ENCODE data around the gene TMED4. TPM values are rescaled to one million over a fixed set of nuclear protein-coding genes. Genes with fewer than 3 reads are reported as not detected.
A peak's percentile ranks its signal among the peaks of the same experiment; 100 is the strongest.

The TMED4 gene
- total and polyA plus RNA-seq, 2 of the 13 experiments (the other 11 are each of a cell fraction or from before 2014, with no cell fraction given): 81.4 to 109 TPM

DNA sequence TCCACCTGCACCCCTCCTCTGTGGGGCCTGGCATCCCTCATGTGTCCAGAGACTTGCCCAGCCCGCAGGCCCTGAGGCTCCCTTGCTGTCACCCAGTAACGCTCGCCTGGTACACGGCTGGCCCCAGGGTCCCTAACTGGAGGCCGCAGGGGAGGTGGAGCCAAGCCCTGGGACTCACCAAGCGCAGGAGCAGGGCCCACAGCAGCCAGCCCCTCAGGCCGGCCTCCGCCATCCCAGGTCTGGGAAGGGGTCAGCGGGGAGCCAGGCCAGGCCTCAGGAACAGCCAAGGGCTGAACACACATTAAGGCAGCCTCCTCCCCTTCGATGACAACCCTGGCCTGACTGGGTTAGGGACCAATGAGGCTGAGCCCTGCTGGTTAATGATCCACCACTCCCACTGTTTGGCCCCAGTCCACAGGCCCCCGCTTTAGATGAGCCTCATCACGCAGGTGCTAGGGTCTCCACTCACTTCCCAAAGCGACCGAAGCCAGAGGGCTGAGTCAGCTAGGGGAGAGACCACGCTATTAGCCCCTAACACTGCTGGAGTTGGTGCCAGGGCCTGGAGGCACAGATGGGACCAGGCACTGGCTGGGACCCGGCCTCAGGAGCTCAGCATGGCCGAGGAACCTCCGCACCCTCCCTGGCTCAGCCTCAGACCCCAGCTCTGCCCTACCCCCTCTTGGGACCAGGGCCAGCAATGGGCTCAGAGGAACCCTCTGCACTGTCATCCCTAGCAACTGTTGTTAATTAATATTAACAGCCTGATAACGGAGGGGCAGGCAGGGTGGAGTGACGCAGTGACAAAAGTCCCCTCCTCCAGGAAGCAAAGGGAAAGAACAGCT lies 40.8 kb downstream of the TMED4 start, which contains the start of gene NPC1L1 (continued):
- TF ChIP-seq ZNF34 (CRISPR knock-in tag; IDR thresholded peaks at IDR 0.05; ENCODE audit: borderline replicate concordance) (no peak; the same call in 1 of the 2 replicates), ATM (IDR thresholded peaks at IDR 0.05; ENCODE audit: borderline replicate concordance) (no peak), RBFOX2 (IDR thresholded peaks at IDR 0.05; ENCODE audit: low read depth, low read length) (peak; percentile 86), HMG20A (CRISPR knock-in tag; IDR thresholded peaks at IDR 0.05; ENCODE audit: borderline replicate concordance) (no peak), NONO (IDR thresholded peaks at IDR 0.05) (no peak), NONO (CRISPR knock-in tag; conservative IDR thresholded peaks at IDR 0.05) (peak; percentile 88), ZNF432 (CRISPR knock-in tag; IDR thresholded peaks at IDR 0.05; ENCODE audit: borderline replicate concordance) (no peak), ARID2 (CRISPR knock-in tag; IDR thresholded peaks at IDR 0.05; ENCODE audit: borderline replicate concordance) (no peak), ZNF343 (CRISPR knock-in tag; IDR thresholded peaks at IDR 0.05) (peak; percentile 76; the same call in 1 of the 2 replicates), NCOA2 (CRISPR knock-in tag; IDR thresholded peaks at IDR 0.05) (peak; percentile 55), SP1 (IDR thresholded peaks at IDR 0.05) (no peak), SP1 (CRISPR knock-in tag; IDR thresholded peaks at IDR 0.05) (peak; percentile 77), SUZ12 (IDR thresholded peaks at IDR 0.05; ENCODE audit: low read depth, low read length) (no peak), EED (CRISPR knock-in tag; IDR thresholded peaks at IDR 0.05) (no peak), RBM39 (IDR thresholded peaks at IDR 0.05; ENCODE audit: low read depth, low read length, poor library complexity, severe bottlenecking) (peak; percentile 78), NBN (conservative IDR thresholded peaks at IDR 0.05) (no peak), SMAD3 (CRISPR knock-in tag; IDR thresholded peaks at IDR 0.05) (0 out of 2 replicates have a peak, but pooled peaks have one; percentile 63), ZFX (CRISPR knock-in tag; IDR thresholded peaks at IDR 0.05; ENCODE audit: low read depth) (peak; percentile 100)
- TF ChIP-seq, protein P1, sequence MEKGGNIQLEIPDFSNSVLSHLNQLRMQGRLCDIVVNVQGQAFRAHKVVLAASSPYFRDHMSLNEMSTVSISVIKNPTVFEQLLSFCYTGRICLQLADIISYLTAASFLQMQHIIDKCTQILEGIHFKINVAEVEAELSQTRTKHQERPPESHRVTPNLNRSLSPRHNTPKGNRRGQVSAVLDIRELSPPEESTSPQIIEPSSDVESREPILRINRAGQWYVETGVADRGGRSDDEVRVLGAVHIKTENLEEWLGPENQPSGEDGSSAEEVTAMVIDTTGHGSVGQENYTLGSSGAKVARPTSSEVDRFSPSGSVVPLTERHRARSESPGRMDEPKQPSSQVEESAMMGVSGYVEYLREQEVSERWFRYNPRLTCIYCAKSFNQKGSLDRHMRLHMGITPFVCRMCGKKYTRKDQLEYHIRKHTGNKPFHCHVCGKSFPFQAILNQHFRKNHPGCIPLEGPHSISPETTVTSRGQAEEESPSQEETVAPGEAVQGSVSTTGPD (CRISPR knock-in tag; IDR thresholded peaks at IDR 0.05): no peak; the same call in 1 of the 2 replicates
- TF ChIP-seq, protein P2, sequence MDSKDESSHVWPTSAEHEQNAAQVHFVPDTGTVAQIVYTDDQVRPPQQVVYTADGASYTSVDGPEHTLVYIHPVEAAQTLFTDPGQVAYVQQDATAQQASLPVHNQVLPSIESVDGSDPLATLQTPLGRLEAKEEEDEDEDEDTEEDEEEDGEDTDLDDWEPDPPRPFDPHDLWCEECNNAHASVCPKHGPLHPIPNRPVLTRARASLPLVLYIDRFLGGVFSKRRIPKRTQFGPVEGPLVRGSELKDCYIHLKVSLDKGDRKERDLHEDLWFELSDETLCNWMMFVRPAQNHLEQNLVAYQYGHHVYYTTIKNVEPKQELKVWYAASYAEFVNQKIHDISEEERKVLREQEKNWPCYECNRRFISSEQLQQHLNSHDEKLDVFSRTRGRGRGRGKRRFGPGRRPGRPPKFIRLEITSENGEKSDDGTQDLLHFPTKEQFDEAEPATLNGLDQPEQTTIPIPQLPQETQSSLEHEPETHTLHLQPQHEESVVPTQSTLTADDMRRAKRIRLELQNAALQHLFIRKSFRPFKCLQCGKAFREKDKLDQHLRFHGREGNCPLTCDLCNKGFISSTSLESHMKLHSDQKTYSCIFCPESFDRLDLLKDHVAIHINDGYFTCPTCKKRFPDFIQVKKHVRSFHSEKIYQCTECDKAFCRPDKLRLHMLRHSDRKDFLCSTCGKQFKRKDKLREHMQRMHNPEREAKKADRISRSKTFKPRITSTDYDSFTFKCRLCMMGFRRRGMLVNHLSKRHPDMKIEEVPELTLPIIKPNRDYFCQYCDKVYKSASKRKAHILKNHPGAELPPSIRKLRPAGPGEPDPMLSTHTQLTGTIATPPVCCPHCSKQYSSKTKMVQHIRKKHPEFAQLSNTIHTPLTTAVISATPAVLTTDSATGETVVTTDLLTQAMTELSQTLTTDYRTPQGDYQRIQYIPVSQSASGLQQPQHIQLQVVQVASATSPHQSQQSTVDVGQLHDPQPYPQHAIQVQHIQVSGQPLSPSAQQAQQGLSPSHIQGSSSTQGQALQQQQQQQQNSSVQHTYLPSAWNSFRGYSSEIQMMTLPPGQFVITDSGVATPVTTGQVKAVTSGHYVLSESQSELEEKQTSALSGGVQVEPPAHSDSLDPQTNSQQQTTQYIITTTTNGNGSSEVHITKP (CRISPR knock-in tag; IDR thresholded peaks at IDR 0.05; ENCODE audit: low read depth): peak; percentile 75; the same call in 1 of the 2 replicates
- TF ChIP-seq, protein P3, sequence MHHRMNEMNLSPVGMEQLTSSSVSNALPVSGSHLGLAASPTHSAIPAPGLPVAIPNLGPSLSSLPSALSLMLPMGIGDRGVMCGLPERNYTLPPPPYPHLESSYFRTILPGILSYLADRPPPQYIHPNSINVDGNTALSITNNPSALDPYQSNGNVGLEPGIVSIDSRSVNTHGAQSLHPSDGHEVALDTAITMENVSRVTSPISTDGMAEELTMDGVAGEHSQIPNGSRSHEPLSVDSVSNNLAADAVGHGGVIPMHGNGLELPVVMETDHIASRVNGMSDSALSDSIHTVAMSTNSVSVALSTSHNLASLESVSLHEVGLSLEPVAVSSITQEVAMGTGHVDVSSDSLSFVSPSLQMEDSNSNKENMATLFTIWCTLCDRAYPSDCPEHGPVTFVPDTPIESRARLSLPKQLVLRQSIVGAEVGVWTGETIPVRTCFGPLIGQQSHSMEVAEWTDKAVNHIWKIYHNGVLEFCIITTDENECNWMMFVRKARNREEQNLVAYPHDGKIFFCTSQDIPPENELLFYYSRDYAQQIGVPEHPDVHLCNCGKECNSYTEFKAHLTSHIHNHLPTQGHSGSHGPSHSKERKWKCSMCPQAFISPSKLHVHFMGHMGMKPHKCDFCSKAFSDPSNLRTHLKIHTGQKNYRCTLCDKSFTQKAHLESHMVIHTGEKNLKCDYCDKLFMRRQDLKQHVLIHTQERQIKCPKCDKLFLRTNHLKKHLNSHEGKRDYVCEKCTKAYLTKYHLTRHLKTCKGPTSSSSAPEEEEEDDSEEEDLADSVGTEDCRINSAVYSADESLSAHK (CRISPR knock-in tag; IDR thresholded peaks at IDR 0.05; ENCODE audit: borderline replicate concordance): no peak
- TF ChIP-seq, protein P4, sequence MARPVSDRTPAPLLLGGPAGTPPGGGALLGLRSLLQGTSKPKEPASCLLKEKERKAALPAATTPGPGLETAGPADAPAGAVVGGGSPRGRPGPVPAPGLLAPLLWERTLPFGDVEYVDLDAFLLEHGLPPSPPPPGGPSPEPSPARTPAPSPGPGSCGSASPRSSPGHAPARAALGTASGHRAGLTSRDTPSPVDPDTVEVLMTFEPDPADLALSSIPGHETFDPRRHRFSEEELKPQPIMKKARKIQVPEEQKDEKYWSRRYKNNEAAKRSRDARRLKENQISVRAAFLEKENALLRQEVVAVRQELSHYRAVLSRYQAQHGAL (CRISPR knock-in tag; IDR thresholded peaks at IDR 0.05; ENCODE audit: not compliant biosample characterization): no peak
